Kidney (tissue), 14 donors: Measurements from ENCODE around the gene AMOTL2. TPM values are rescaled to one million over a fixed set of nuclear protein-coding genes. Genes with fewer than 3 reads are reported as not detected.

Experiments
- DNase-seq, 5 donors: peaks; one replicate each; pipeline ENCODE4 v3.0.0-alpha.2; 2013 to 2020
- FAIRE-seq: peaks from 2 replicates; lab custom pipeline; 2012; peaks lifted over from hg19 to GRCh38; lab: Jason Lieb, UNC
- H3K27ac ChIP-seq, 2 donors: one replicate each; pipeline ENCODE4 v1.7.0; 2013; ENCODE audit warnings: low read depth in 2 of 2, low read length in 2 of 2, inconsistent platforms in 1 of 2
- H3K27me3 ChIP-seq: one replicate; pipeline ENCODE4 v1.7.1; 2013; ENCODE audit warnings: low read length, inconsistent platforms; ENCODE audit not compliant: control insufficient read depth, insufficient read depth
- H3K36me3 ChIP-seq, 3 donors: one replicate each; pipeline versions ENCODE4 v1.7.0 to v1.7.1; 2013; ENCODE audit warnings: low read length in 3 of 3, control low read depth in 1 of 3, inconsistent platforms in 1 of 3; ENCODE audit not compliant: insufficient read depth in 3 of 3, control insufficient read depth in 2 of 3
- H3K4me1 ChIP-seq, 3 donors: one replicate each; pipeline versions ENCODE4 v1.7.0 to v1.7.1; 2013; ENCODE audit warnings: low read length in 3 of 3, inconsistent platforms in 1 of 3, low read depth in 1 of 3; ENCODE audit not compliant: control insufficient read depth in 2 of 3, insufficient read depth in 2 of 3
- H3K4me3 ChIP-seq, 3 donors: one replicate each; pipeline versions ENCODE4 v1.7.0 to v1.8.1; 2013; ENCODE audit warnings: low read length in 3 of 3, control low read depth in 1 of 3, inconsistent platforms in 1 of 3
- H3K9ac ChIP-seq, 3 donors: one replicate each; pipeline versions ENCODE4 v1.7.0 to v1.7.1; 2013; ENCODE audit warnings: low read length in 3 of 3, control low read depth in 1 of 3, inconsistent platforms in 1 of 3
- H3K9me3 ChIP-seq, 3 donors: one replicate each; pipeline versions ENCODE4 v1.7.0 to v1.7.1; 2013; ENCODE audit warnings: low read length in 3 of 3, control low read depth in 1 of 3, inconsistent platforms in 1 of 3; ENCODE audit not compliant: control insufficient read depth in 2 of 3, insufficient read depth in 1 of 3
- intact Hi-C: fragments of 100-400 bp; cut with DNase I; formaldehyde crosslinking; loops from one replicate; pipeline ENCODE4 v1.11.1; 2022
- microRNA-seq: library from miRNA; unstranded; fragments of <30 nt; microRNA quantifications from one replicate; pipeline ENCODE4 v1.2.0, GENCODE V29; 2020
- polyA plus RNA-seq: library from polyadenylated mRNA; stranded (reverse); fragments of 350-450 nt; fragmentation: Illumina TruSeq; extraction: RNeasy Lipid Tissue Mini Kit (QIAGEN cat#74804); gene quantifications from one replicate; pipeline ENCODE4 v1.2.3, GENCODE V29; 2014; ENCODE audit warnings: low read depth, low replicate concordance; ENCODE audit not compliant: insufficient read depth
- total RNA-seq: library from RNA; stranded (reverse); fragmentation: NEBNext Ultra II Directional; extraction: Animal tissue kit (Norgen Biotek cat#: 25700); gene quantifications from one replicate; pipeline ENCODE4 v1.2.1, GENCODE V29; 2021
- TF ChIP-seq, protein P1 (sequence below): IDR thresholded peaks from 3 replicates; pipeline ENCODE4 v1.5.1; 2012; ENCODE audit warnings: mild to moderate bottlenecking, moderate library complexity, borderline replicate concordance; ENCODE audit not compliant: insufficient read depth; ENCODE audit errors: extremely low read depth
- donor health status: control.
- donor health status: control.
- donor health status: control.
- donor health status: control.
- donor health status: control.
- donor health status: DM: yes; HTN: yes; CAD: no.
- donor health status: Normal renal cell carcinoma (clear cell type).

The AMOTL2 gene
- total and polyA plus RNA-seq, 2 donors from 2014 or later = 19.5 to 83.5 TPM

DNA sequence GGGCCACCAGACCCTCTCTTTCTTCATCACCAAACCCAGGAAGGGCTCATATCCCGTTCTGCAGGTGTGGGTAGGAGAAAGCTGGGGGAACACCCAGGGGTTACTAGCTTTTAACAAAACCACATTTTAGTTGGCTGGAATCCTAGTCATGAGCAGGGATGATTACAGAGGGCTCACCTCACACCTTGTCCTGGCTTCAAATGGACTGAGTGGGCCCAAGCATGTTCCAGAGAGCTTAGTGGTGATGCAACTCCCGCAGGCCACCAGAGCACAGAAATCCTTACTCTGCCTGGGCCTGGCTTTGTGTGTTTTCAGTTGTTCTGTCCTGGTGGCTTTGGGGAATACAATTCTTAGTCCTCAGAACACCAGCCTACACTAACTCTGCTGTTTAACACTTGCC lies 66.8 kb downstream of the AMOTL2 start:
- FAIRE-seq (no peak), DNase-seq (no peak)
- Histone ChIP-seq H3K9me3 (no peaks in the 10 kb centered on the region), H3K4me1 (peaks cover 2 to 42% (median 21%) of the 10 kb centered on the region in 3 donors), H3K36me3 (no peaks in the 10 kb centered on the region), H3K9ac (no peak overlapping the region), H3K27me3 (no peaks in the 10 kb centered on the region), H3K27ac (no peak overlapping the region), H3K4me3 (no peak overlapping the region)
- TF ChIP-seq, protein P1, sequence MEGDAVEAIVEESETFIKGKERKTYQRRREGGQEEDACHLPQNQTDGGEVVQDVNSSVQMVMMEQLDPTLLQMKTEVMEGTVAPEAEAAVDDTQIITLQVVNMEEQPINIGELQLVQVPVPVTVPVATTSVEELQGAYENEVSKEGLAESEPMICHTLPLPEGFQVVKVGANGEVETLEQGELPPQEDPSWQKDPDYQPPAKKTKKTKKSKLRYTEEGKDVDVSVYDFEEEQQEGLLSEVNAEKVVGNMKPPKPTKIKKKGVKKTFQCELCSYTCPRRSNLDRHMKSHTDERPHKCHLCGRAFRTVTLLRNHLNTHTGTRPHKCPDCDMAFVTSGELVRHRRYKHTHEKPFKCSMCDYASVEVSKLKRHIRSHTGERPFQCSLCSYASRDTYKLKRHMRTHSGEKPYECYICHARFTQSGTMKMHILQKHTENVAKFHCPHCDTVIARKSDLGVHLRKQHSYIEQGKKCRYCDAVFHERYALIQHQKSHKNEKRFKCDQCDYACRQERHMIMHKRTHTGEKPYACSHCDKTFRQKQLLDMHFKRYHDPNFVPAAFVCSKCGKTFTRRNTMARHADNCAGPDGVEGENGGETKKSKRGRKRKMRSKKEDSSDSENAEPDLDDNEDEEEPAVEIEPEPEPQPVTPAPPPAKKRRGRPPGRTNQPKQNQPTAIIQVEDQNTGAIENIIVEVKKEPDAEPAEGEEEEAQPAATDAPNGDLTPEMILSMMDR = no peak
- intact Hi-C loops = loop anchor here (5.0 to 10.0 kb wide), 2 partner anchors 93 to 165 kb away; no protein-coding TSS in a partner anchor

DNA sequence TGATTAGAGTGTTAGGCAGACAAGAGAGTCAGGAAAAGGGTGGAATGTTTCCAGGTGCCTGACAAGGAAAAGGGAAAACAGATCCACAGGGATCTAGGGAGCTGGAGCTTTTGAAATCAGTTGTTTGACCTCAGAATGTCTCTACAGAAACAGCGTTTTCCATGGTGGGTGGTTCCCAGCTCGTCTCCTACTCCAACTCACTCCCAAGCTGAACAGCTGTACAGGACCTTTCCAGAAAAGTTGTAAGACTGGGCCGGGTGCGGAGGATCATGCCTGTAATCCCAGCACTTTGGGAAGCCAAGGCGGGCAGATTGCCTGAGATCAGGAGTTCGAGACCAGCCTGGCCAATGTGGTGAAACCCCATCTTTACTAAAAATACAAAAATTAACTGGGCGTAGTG lies 67.9 kb downstream of the AMOTL2 start:
- Histone ChIP-seq H3K9me3 (no peaks in the 10 kb centered on the region), H3K4me3 (no peak overlapping the region), H3K27me3 (no peaks in the 10 kb centered on the region), H3K36me3 (no peaks in the 10 kb centered on the region), H3K27ac (no peak overlapping the region), H3K4me1 (peaks cover 2 to 31% (median 12%) of the 10 kb centered on the region in 3 donors), H3K9ac (no peak overlapping the region)
- intact Hi-C loops = loop anchor here (5.0 to 10.0 kb wide), 2 partner anchors 92 to 166 kb away; no protein-coding TSS in a partner anchor
- no peak for FAIRE-seq
- TF ChIP-seq, protein P1 = no peak
- DNase-seq = no peak

Small RNAs within 50 kb of the gene (microRNA-seq; reads per million reads assigned to microRNA genes)
- not detected for gene MIR6827

Other genes with a start within 250 kb of the AMOTL2 start
- 50.9 TPM for gene RYK, start 123.6 kb downstream of the AMOTL2 start, total RNA-seq
- 32.2 TPM for gene RYK, start 123.6 kb downstream of the AMOTL2 start, polyA plus RNA-seq
- 55.3 TPM for gene ANAPC13, start 111.5 kb upstream of the AMOTL2 start, total RNA-seq
- 160 TPM for gene ANAPC13, start 111.5 kb upstream of the AMOTL2 start, polyA plus RNA-seq
- 19.6 TPM for gene CEP63, start 111.6 kb upstream of the AMOTL2 start, total RNA-seq
- 19.2 TPM for gene CEP63, start 111.6 kb upstream of the AMOTL2 start, polyA plus RNA-seq